GM23338 (cell line): ENCODE results near the gene PGM2. TPM values are rescaled to one million over a fixed set of nuclear protein-coding genes. Genes with fewer than 3 reads are reported as not detected.

Experiments used
- ATAC-seq: fragments of 200-7000 bp; cut with Tn5 transposase; 3 replicates; pipeline ENCODE4 v1.9.1; 2020
- DNase-seq: peaks from one replicate; pipeline ENCODE4 v3.0.0-alpha.2; 2015; ENCODE audit warnings: low spot score
- H2AFZ ChIP-seq: fragments of 200-600 bp; sonication (generic); 2 replicates; pipeline ENCODE4 v1.8.0; 2016; ENCODE audit warnings: antibody characterized with exemption, mild to moderate bottlenecking, moderate library complexity
- H3F3A ChIP-seq: fragments of 200-600 bp; sonication (generic); replicated peaks from 2 replicates; pipeline ENCODE4 v1.8.0; 2017; ENCODE audit warnings: antibody characterized with exemption, mixed run types, low read depth
- H3K27ac ChIP-seq: fragments of 200-600 bp; sonication (generic); 2 replicates; pipeline ENCODE4 v1.6.1; 2016; ENCODE audit warnings: low read depth
- H3K27me3 ChIP-seq: fragments of 200-600 bp; sonication (generic); 2 replicates; pipeline ENCODE4 v1.8.0; 2016; ENCODE audit warnings: mild to moderate bottlenecking, mixed run types, moderate library complexity; ENCODE audit not compliant: insufficient read depth
- H3K36me3 ChIP-seq: fragments of 200-600 bp; sonication (generic); 2 replicates; pipeline ENCODE4 v1.8.0; 2016; ENCODE audit warnings: mild to moderate bottlenecking; ENCODE audit not compliant: insufficient read depth
- H3K4me1 ChIP-seq: fragments of 200-600 bp; sonication (generic); 2 replicates; pipeline ENCODE4 v1.8.0; 2016; ENCODE audit warnings: mild to moderate bottlenecking, moderate library complexity; ENCODE audit not compliant: insufficient read depth
- H3K4me2 ChIP-seq: fragments of 200-600 bp; sonication (generic); 2 replicates; pipeline ENCODE4 v1.7.1; 2017; ENCODE audit warnings: mixed run types
- H3K4me3 ChIP-seq: fragments of 200-600 bp; sonication (generic); 2 replicates; pipeline ENCODE4 v1.6.1; 2016; ENCODE audit warnings: mixed run types
- H3K79me2 ChIP-seq: fragments of 200-600 bp; sonication (generic); replicated peaks from 2 replicates; pipeline ENCODE4 v1.8.0; 2017; ENCODE audit warnings: mild to moderate bottlenecking; ENCODE audit not compliant: insufficient read depth
- H3K9me2 ChIP-seq: fragments of 200-600 bp; sonication (generic); 2 replicates; pipeline ENCODE4 v1.8.0; 2017; ENCODE audit not compliant: insufficient read depth
- H4K20me1 ChIP-seq: fragments of 200-600 bp; sonication (generic); replicated peaks from 2 replicates; pipeline ENCODE4 v1.8.0; 2017; ENCODE audit warnings: mild to moderate bottlenecking; ENCODE audit not compliant: insufficient read depth
- H3K27ac Mint-ChIP-seq: 2 replicates; pipeline ENCODE4 v1.8.0; 2020; ENCODE audit warnings: inconsistent platforms, mild to moderate bottlenecking, moderate library complexity, mixed read lengths
- H3K27me3 Mint-ChIP-seq: 3 replicates; pipeline ENCODE4 v1.8.0; 2022; ENCODE audit warnings: low read depth, mild to moderate bottlenecking, moderate library complexity, mixed read lengths, inconsistent platforms; ENCODE audit not compliant: insufficient read depth, poor library complexity
- H3K36me3 Mint-ChIP-seq: 3 replicates; pipeline ENCODE4 v1.8.0; 2021; ENCODE audit warnings: low read depth, mild to moderate bottlenecking, inconsistent platforms, moderate library complexity, mixed read lengths
- H3K4me1 Mint-ChIP-seq: 3 replicates; pipeline ENCODE4 v1.8.0; 2020; ENCODE audit warnings: mild to moderate bottlenecking, inconsistent platforms, mixed read lengths
- H3K4me3 Mint-ChIP-seq: 3 replicates; pipeline ENCODE4 v1.8.0; 2021; ENCODE audit warnings: moderate library complexity, mild to moderate bottlenecking, inconsistent platforms, mixed read lengths
- H3K9me3 Mint-ChIP-seq: 3 replicates; pipeline ENCODE4 v1.8.0; 2020; ENCODE audit warnings: moderate library complexity, mild to moderate bottlenecking, inconsistent platforms, mixed read lengths
- ETS1 ChIP-seq: IDR thresholded peaks from 2 replicates; pipeline ENCODE4 v1.6.1; 2016; ENCODE audit warnings: antibody characterized with exemption
- EZH2 ChIP-seq: fragments of 200-600 bp; sonication (generic); IDR thresholded peaks from one replicate; pipeline ENCODE4 v1.8.0; 2017; ENCODE audit warnings: antibody characterized with exemption, mild to moderate bottlenecking, low read depth; ENCODE audit not compliant: unreplicated experiment
- JUNB ChIP-seq: IDR thresholded peaks from one replicate; pipeline ENCODE4 v1.6.1; 2016; ENCODE audit warnings: antibody characterized with exemption; ENCODE audit not compliant: unreplicated experiment
- NANOG ChIP-seq: IDR thresholded peaks from 2 replicates; pipeline ENCODE4 v1.6.1; 2016; ENCODE audit warnings: antibody characterized with exemption, borderline replicate concordance
- polyA plus RNA-seq: library from polyadenylated mRNA; unstranded; fragments of >200 nt; fragmentation: Nextera tagmentation; extraction: Ambion mirVana; gene quantifications from 2 replicates; pipeline ENCODE4 v1.2.1, GENCODE V29; 2016
- total RNA-seq: library from RNA; depleted of rRNA; stranded (reverse); fragments of >200 nt; shearing (Covaris generic); gene quantifications from 2 replicates; pipeline ENCODE4 v1.2.3, GENCODE V29; 2014
- TF ChIP-seq, protein P1 (sequence below): fragments of 250-450 bp; sonication (Bioruptor Pico); IDR thresholded peaks from 2 replicates; pipeline ENCODE4 v1.5.0; 2020; ENCODE audit warnings: mild to moderate bottlenecking, moderate library complexity
- TF ChIP-seq, protein P2 (sequence below), 2 experiments: fragments of 200-600 bp in 1 of 2; sonication (generic) in 1 of 2; conservative IDR thresholded peaks; 2 replicates each; pipeline versions ENCODE4 v1.5.1 to v1.6.1; 2016 to 2017; ENCODE audit warnings: antibody characterized with exemption in 2 of 2, low read depth in 2 of 2, mild to moderate bottlenecking in 2 of 2, moderate library complexity in 1 of 2

PGM2 gene
- total and polyA plus RNA-seq, 2 experiments from 2014 or later, result 11.4 to 30.8 TPM

GRCh38 chr4:37889849-37890800, 63.6 kb downstream of the PGM2 start (continued):
- TF ChIP-seq, protein P1, sequence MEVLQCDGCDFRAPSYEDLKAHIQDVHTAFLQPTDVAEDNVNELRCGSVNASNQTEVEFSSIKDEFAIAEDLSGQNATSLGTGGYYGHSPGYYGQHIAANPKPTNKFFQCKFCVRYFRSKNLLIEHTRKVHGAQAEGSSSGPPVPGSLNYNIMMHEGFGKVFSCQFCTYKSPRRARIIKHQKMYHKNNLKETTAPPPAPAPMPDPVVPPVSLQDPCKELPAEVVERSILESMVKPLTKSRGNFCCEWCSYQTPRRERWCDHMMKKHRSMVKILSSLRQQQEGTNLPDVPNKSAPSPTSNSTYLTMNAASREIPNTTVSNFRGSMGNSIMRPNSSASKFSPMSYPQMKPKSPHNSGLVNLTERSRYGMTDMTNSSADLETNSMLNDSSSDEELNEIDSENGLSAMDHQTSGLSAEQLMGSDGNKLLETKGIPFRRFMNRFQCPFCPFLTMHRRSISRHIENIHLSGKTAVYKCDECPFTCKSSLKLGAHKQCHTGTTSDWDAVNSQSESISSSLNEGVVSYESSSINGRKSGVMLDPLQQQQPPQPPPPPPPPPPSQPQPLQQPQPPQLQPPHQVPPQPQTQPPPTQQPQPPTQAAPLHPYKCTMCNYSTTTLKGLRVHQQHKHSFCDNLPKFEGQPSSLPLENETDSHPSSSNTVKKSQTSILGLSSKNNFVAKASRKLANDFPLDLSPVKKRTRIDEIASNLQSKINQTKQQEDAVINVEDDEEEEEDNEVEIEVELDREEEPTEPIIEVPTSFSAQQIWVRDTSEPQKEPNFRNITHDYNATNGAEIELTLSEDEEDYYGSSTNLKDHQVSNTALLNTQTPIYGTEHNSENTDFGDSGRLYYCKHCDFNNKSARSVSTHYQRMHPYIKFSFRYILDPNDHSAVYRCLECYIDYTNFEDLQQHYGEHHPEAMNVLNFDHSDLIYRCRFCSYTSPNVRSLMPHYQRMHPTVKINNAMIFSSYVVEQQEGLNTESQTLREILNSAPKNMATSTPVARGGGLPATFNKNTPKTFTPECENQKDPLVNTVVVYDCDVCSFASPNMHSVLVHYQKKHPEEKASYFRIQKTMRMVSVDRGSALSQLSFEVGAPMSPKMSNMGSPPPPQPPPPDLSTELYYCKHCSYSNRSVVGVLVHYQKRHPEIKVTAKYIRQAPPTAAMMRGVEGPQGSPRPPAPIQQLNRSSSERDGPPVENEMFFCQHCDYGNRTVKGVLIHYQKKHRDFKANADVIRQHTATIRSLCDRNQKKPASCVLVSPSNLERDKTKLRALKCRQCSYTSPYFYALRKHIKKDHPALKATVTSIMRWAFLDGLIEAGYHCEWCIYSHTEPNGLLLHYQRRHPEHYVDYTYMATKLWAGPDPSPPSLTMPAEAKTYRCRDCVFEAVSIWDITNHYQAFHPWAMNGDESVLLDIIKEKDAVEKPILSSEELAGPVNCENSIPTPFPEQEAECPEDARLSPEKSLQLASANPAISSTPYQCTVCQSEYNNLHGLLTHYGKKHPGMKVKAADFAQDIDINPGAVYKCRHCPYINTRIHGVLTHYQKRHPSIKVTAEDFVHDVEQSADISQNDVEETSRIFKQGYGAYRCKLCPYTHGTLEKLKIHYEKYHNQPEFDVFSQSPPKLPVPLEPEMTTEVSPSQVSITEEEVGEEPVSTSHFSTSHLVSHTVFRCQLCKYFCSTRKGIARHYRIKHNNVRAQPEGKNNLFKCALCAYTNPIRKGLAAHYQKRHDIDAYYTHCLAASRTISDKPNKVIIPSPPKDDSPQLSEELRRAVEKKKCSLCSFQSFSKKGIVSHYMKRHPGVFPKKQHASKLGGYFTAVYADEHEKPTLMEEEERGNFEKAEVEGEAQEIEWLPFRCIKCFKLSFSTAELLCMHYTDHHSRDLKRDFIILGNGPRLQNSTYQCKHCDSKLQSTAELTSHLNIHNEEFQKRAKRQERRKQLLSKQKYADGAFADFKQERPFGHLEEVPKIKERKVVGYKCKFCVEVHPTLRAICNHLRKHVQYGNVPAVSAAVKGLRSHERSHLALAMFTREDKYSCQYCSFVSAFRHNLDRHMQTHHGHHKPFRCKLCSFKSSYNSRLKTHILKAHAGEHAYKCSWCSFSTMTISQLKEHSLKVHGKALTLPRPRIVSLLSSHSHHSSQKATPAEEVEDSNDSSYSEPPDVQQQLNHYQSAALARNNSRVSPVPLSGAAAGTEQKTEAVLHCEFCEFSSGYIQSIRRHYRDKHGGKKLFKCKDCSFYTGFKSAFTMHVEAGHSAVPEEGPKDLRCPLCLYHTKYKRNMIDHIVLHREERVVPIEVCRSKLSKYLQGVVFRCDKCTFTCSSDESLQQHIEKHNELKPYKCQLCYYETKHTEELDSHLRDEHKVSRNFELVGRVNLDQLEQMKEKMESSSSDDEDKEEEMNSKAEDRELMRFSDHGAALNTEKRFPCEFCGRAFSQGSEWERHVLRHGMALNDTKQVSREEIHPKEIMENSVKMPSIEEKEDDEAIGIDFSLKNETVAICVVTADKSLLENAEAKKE (CRISPR knock-in tag), result no peak
- TF ChIP-seq, protein P2, sequence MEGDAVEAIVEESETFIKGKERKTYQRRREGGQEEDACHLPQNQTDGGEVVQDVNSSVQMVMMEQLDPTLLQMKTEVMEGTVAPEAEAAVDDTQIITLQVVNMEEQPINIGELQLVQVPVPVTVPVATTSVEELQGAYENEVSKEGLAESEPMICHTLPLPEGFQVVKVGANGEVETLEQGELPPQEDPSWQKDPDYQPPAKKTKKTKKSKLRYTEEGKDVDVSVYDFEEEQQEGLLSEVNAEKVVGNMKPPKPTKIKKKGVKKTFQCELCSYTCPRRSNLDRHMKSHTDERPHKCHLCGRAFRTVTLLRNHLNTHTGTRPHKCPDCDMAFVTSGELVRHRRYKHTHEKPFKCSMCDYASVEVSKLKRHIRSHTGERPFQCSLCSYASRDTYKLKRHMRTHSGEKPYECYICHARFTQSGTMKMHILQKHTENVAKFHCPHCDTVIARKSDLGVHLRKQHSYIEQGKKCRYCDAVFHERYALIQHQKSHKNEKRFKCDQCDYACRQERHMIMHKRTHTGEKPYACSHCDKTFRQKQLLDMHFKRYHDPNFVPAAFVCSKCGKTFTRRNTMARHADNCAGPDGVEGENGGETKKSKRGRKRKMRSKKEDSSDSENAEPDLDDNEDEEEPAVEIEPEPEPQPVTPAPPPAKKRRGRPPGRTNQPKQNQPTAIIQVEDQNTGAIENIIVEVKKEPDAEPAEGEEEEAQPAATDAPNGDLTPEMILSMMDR (conservative IDR thresholded peaks at IDR 0.05; ENCODE audit: low read depth in 2 of 2), result no peak
- TF ChIP-seq JUNB (peak; percentile 36), EZH2 (peak; percentile 83), NANOG (no peak)

GRCh38 chr4:37890801-37891259, 64.3 kb downstream of the PGM2 start, which contains the start of gene TBC1D1:
Gene TBC1D1 (plus strand): TSS chr4:37891084. CDS start chr4:37902096, 11,012 bp downstream.
- Histone ChIP-seq H3K27ac (no peak within 1 kb of the TSS), H3K36me3 (no peaks in the 10 kb centered on the region), H3K4me3 (peak within 1 kb of the TSS; percentile 85), H3K27me3 (peaks cover 54% of the 10 kb centered on the region), H3F3A (no peaks in the 10 kb centered on the region), H3K79me2 (no peaks in the 10 kb centered on the region), H3K9me2 (no peaks in the 10 kb centered on the region; the same call in 1 of the 2 replicates), H4K20me1 (no peaks in the 10 kb centered on the region), H3K4me1 (peaks cover 9% of the 10 kb centered on the region; the same call in 1 of the 2 replicates), H2AFZ (peak within 1 kb of the TSS; percentile 96), H3K4me2 (peak within 1 kb of the TSS; percentile 99)
- DNase-seq, result peak; percentile 37
- Mint-ChIP-seq H3K36me3 (no peaks in the 10 kb centered on the region), H3K4me3 (peak within 1 kb of the TSS; percentile 80), H3K4me1 (peaks cover 13% of the 10 kb centered on the region), H3K27ac (no peak within 1 kb of the TSS), H3K9me3 (no peaks in the 10 kb centered on the region), H3K27me3 (peaks cover 25% of the 10 kb centered on the region)
- no peak for TF ChIP-seq ETS1
- no peak for TF ChIP-seq NANOG
- peak; percentile 57 for ATAC-seq
